Stomach smooth muscle (tissue), 2 donors: ENCODE data around the gene SYNGR3.

Source experiments
- H3K27ac ChIP-seq: one replicate; pipeline ENCODE4 v1.7.0; 2013; ENCODE audit warnings: mild to moderate bottlenecking, low read length, inconsistent platforms
- H3K27me3 ChIP-seq, 2 donors: one replicate each; pipeline ENCODE4 v1.7.0; 2013; ENCODE audit warnings: low read length in 2 of 2; ENCODE audit not compliant: insufficient read depth in 2 of 2, control insufficient read depth in 1 of 2
- H3K36me3 ChIP-seq, 2 donors: one replicate each; pipeline ENCODE4 v1.7.0; 2013; ENCODE audit warnings: low read length in 2 of 2; ENCODE audit not compliant: control insufficient read depth in 2 of 2, insufficient read depth in 2 of 2
- H3K4me1 ChIP-seq: one replicate; pipeline ENCODE4 v1.7.0; 2013; ENCODE audit warnings: low read length; ENCODE audit not compliant: control insufficient read depth, insufficient read depth
- H3K4me3 ChIP-seq, 2 donors: one replicate each; pipeline ENCODE4 v1.7.0; 2013; ENCODE audit warnings: low read length in 2 of 2
- H3K9ac ChIP-seq, 2 donors: one replicate each; pipeline ENCODE4 v1.7.0; 2013; ENCODE audit warnings: low read length in 2 of 2, mild to moderate bottlenecking in 1 of 2
- H3K9me3 ChIP-seq, 2 donors: one replicate each; pipeline ENCODE4 v1.7.0; 2013; ENCODE audit warnings: low read length in 2 of 2; ENCODE audit not compliant: control insufficient read depth in 2 of 2
- donor health status: healthy.
- donor health status: Pancreatic carcinoma.

SYNGR3 gene

GRCh38 chr16:1998852-1999801 lies 9.4 kb downstream of the SYNGR3 start:
- no peaks in the 10 kb centered on the region for H3K9me3 ChIP-seq
- no peak overlapping the region for H3K4me3 ChIP-seq
- no peaks in the 10 kb centered on the region for H3K27me3 ChIP-seq
- H3K9ac ChIP-seq: no peak overlapping the region
- H3K4me1 ChIP-seq: peaks cover 9% of the 10 kb centered on the region
- peaks cover 23 to 27% of the 10 kb centered on the region in 2 donors for H3K36me3 ChIP-seq
- H3K27ac ChIP-seq: no peak overlapping the region

- Histone ChIP-seq H3K36me3 (peaks cover 23 to 27% of the 10 kb centered on the region in 2 donors), H3K4me3 (no peak overlapping the region), H3K4me1 (peaks cover 18% of the 10 kb centered on the region), H3K27me3 (no peaks in the 10 kb centered on the region), H3K9ac (no peak overlapping the region), H3K9me3 (no peaks in the 10 kb centered on the region), H3K27ac (no peak overlapping the region)
These were observed 10.2 kb downstream of the SYNGR3 start for GRCh38 chr16:1999866-2000514.

DNA sequence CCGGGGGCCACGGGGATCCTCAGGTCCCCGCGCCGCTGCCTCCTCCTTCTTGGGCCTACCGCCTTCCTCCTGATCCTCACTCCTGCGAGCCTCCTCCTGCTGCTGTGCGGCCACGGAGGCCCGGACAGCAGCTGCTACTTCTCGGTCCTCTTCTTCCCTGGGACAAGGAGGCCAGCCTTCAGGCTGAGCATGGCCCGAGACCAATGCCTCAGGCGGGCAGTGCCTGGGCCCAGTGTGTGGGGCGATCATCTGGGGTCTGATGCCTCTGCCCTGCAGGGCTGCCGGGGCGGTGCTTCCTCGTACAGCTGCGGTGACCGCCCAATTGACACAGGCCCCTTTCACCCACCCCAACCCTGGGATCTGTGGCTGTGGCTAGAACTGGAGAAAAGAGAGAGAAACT lies 11.3 kb downstream of the SYNGR3 start:
- peaks cover 23 to 27% of the 10 kb centered on the region in 2 donors for H3K36me3 ChIP-seq
- peaks cover 27% of the 10 kb centered on the region for H3K4me1 ChIP-seq
- no peak overlapping the region for H3K9ac ChIP-seq
- no peak overlapping the region for H3K4me3 ChIP-seq
- no peaks in the 10 kb centered on the region for H3K27me3 ChIP-seq
- H3K27ac ChIP-seq: no peak overlapping the region
- H3K9me3 ChIP-seq: no peaks in the 10 kb centered on the region

- no peak overlapping the region for H3K9ac ChIP-seq
- no peak overlapping the region for H3K27ac ChIP-seq
- no peaks in the 10 kb centered on the region for H3K27me3 ChIP-seq
- H3K4me3 ChIP-seq: no peak overlapping the region
- H3K36me3 ChIP-seq: peaks cover 23 to 27% of the 10 kb centered on the region in 2 donors
- H3K9me3 ChIP-seq: no peaks in the 10 kb centered on the region
- H3K4me1 ChIP-seq: peaks cover 30% of the 10 kb centered on the region
These were observed 11.9 kb downstream of the SYNGR3 start for GRCh38 chr16:2001456-2002355.

DNA sequence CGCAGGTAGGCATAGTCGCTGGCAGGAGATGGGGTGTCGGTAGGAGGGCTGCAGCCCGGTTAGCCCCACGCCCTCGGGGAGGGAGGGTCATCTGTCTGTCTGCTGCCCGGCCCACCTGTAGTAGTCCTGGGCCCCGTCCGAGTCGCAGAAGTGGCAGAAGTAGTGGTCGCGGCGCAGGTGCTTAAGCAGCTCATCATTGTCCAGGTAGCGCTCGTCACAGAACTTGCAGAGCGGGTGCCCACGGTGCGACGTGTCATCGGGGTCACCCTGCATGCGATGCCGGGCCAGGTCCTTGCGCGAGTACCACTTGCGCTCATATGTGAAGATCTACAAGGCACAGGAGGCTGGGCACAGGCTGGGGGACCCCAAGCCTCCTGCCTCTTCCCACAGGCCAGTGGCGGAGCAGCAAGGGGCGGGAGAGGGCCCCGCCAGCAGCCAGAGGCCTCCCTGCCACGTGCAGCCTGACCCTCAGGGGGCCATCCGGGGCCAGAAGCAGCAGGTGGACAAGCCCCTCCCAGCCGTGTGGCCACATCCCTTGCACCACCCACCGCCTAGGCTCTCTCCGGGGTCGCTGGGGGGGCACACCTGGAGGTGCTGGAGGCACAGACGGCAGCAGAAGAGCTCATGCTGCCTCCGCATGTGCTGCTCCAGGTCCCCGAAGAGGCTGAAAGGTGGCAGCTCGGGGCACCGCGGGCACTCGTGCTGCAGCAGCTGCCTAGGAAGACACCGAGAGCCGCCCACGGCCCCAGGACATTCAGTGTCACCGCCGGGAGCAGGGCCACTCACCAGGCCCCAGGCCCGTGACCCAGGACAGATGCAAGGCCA lies 12.8 kb downstream of the SYNGR3 start:
- H3K27ac ChIP-seq: no peak overlapping the region
- no peak overlapping the region for H3K4me3 ChIP-seq
- peaks cover 21 to 27% of the 10 kb centered on the region in 2 donors for H3K36me3 ChIP-seq
- H3K4me1 ChIP-seq: peaks cover 39% of the 10 kb centered on the region
- no peaks in the 10 kb centered on the region for H3K9me3 ChIP-seq
- H3K9ac ChIP-seq: no peak overlapping the region
- H3K27me3 ChIP-seq: no peaks in the 10 kb centered on the region

GRCh38 chr16:2003231-2003826 lies 13.6 kb downstream of the SYNGR3 start:
- Histone ChIP-seq H3K4me1 (peaks cover 46% of the 10 kb centered on the region), H3K9ac (no peak overlapping the region), H3K9me3 (no peaks in the 10 kb centered on the region), H3K27me3 (no peaks in the 10 kb centered on the region), H3K36me3 (peaks cover 16 to 27% of the 10 kb centered on the region in 2 donors), H3K27ac (no peak overlapping the region), H3K4me3 (no peak overlapping the region)

DNA sequence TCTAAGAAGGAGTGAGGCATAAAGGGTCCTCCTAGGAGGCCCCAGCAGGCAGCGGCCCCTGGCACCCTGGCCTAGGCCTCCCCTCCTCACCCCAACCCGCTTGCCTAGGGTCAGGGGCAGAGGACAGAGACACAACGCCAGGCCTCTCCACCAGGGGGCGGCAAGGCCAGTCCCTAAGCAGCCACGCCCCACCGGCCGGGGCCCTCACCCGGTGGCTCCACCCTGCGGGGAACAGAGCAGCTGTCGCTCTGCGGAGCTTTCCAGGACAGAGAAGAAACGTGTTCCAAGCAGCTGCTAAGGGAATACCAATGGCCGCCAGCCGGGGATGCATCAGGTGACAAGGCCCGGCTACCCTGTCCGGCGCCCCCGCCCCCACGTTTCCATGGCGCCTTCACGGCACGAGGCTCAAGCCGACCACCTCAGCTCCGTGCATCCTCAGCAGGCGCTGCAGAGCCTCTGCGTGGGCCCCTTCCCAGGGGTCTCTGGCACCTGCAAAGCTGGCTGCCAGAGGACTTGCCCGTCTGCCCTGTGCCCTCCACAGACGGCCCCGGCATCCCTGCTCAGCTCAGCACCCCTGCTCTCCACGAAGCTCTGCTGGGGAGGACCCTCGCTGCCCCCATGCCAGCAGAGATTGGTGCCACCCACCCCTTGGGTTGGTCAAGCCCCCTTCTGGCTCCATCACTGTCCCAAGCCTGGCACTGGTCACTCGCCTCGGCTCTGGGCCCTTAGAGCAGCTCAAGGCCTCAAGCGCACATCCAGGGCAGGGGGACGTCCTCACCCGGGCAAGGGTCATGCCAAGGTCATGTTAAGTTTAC lies 14.3 kb downstream of the SYNGR3 start:
- Histone ChIP-seq H3K9ac (peak overlapping the region in 1 of 2 donors; percentile 28), H3K27me3 (no peaks in the 10 kb centered on the region), H3K36me3 (peaks cover 16 to 26% of the 10 kb centered on the region in 2 donors), H3K27ac (no peak overlapping the region), H3K4me1 (peaks cover 53% of the 10 kb centered on the region), H3K4me3 (peak overlapping the region in 1 of 2 donors; percentile 35), H3K9me3 (no peaks in the 10 kb centered on the region)

GRCh38 chr16:2004795-2005517 lies 15.2 kb downstream of the SYNGR3 start:
- Histone ChIP-seq H3K9ac (no peak overlapping the region), H3K4me3 (no peak overlapping the region), H3K27ac (no peak overlapping the region), H3K27me3 (no peaks in the 10 kb centered on the region), H3K36me3 (peaks cover 15 to 22% of the 10 kb centered on the region in 2 donors), H3K4me1 (peaks cover 57% of the 10 kb centered on the region), H3K9me3 (no peaks in the 10 kb centered on the region)

GRCh38 chr16:2005646-2006045 lies 15.9 kb downstream of the SYNGR3 start:
- no peak overlapping the region for H3K4me3 ChIP-seq
- H3K9me3 ChIP-seq: no peaks in the 10 kb centered on the region
- H3K9ac ChIP-seq: no peak overlapping the region
- H3K27ac ChIP-seq: no peak overlapping the region
- H3K27me3 ChIP-seq: no peaks in the 10 kb centered on the region
- peaks cover 13 to 19% of the 10 kb centered on the region in 2 donors for H3K36me3 ChIP-seq
- H3K4me1 ChIP-seq: peaks cover 64% of the 10 kb centered on the region
